Islet precursor cell (in vitro differentiated cells): ENCODE results near the gene WDCP.
A peak's percentile ranks its signal among the peaks of the same experiment; 100 is the strongest.
"Not testable (repeated sequence)": the region's sequence is repeated elsewhere in the genome, so short reads cannot be mapped to it uniquely, and the experiment has no call there.

Experiments used
- DNase-seq: peaks from one replicate; pipeline ENCODE4 v3.0.0-alpha.2; 2018

WDCP gene

DNA sequence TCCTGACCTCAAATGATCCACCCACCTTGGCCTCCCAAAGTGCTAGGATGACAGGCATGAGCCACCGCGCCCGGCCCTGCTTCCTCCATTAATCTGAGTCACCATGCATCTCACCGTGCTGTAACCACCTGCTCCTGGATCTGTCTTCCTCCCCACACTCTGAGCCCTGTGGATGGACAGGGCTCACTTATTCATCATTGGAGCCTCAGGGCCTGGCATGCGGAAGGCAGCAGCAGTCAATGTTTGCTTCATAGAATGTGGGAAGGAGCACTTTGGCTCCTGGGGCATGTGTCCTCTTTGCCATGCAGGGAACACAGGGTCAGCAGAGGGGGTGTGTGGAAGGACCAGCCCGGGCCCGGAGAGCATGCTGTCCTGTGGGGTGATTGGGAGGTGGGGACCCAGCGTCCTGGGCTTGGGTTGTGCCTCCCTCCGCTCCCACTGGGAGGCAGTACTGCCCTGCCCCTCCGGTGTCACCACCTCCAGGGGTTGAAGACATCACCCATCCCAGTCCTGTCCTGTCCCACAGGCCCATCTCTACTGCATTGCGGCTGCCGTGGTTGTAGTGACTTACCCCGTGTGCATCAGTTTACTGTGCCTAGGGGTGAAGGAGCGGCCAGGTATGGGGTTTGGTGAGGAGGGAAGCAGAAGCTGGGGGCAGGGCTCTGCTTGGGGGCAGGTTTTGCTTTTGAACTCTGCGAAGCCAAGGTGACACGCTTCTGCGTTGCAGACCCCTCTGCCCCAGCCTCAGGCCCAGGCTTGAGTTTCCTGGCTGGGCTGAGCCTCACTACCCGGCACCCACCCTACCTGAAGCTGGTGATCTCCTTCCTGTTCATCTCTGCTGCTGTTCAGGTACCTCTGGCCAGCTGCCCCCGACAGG, 25.8 kb downstream of the WDCP start:
- peak; percentile 74 for DNase-seq

GRCh38 chr2:24020244-24020643, 26.9 kb downstream of the WDCP start:
- DNase-seq: peak; percentile 12

DNA sequence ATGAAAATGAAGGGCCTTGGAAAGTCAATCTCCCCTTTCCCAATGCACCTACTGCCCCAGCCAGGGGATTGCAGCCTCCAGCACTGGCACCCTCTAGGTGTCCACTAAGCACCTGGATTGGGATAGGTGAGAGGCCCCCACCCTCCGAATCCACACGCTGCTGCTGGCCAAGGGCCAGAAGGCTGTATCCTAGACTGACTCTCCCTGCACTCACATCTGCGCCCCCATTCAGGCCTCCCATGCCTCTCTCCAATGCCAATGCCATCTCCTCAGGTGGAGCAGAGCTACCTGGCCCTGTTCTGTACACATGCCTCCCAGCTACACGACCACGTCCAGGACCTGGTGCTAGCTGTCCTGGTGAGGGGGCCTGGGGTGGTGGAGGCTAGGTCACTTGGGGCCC, 27.5 kb downstream of the WDCP start:
- no peak for DNase-seq

GRCh38 chr2:24018241-24018640, 28.9 kb downstream of the WDCP start:
- peak; percentile 42 for DNase-seq

GRCh38 chr2:24017711-24018110, 29.5 kb downstream of the WDCP start:
- no peak for DNase-seq

GRCh38 chr2:24016853-24017703, 30.1 kb downstream of the WDCP start:
- no peak for DNase-seq

- no peak for DNase-seq
These were observed 30.8 kb downstream of the WDCP start for GRCh38 chr2:24016376-24016761.

- DNase-seq: peak; percentile 87
These were observed 31.4 kb downstream of the WDCP start for GRCh38 chr2:24015562-24016375.

GRCh38 chr2:24014902-24015301, 32.3 kb downstream of the WDCP start:
- DNase-seq: not testable (repeated sequence)

DNA sequence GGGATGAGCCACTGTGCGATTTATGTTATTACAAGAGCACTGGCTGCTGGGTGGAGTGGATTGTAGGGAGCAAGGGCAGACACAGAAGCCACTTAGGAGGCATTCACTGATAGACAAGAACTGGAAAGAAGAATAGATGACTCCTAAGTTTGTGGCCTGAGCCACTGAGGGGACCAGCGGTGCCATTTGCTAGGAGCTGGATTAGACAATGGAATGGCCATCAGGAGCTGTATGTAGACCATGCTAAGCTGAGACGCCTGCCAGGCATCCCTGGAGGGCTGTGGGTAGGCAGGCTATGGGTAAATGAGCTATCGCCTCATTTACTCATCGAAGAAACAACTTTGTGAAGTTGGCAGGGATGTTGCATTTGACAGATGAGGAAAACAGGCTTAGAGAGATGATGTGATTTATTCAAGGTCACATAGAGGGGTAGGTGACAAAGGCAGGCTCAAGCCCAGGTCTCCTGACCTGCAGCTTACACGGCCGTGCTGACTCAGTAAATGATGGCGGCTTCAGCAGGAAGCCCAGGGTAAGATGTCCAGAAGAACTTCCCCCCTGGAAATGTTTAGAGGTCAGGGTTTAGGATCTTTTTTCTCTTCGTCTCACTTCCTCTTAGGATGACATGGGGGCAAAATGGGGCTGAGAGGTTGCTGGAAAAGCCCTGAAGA, 34.5 kb downstream of the WDCP start:
- no peak for DNase-seq

DNA sequence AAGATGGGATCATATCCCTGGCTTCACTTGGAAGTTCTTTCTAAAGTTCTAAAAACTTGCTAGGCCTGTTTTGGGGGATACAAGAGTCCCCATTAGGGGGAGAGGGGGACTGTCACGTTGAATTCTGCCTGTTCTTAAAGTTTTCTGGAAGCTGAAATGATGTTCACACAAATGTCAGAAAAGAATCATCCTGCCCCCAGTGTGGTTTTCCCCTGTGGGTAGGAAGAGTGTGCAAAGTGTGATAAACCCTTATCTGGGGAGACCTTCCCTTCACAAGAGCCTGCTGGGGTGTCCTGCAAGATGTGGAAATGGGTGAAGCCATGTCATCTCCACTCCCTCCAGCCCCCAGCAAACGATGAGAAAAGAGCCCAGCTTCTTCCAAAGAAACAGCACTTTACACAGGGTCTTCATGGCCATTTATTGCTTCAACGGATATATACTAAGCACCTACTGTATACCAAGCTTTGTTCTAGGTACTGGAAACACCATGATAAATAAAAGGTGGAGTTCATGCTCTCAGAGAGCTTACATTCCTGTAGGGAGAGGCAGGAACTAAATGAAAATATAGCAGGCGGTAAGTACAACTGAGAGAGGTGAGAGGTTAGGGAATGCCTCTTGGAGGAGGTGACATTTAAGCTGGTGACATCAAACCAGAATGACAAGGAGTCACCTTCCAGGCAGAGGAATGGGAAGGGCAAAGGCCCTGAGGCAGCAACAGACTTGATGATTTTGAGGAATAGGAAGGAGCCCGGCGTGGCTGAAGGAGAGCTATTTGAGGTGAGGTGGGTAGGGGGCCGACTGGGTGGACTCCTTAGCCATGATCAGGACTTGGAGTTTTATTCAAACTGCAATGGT, 35.7 kb downstream of the WDCP start:
- DNase-seq: no peak

- no peak for DNase-seq
These were observed 36.5 kb downstream of the WDCP start for GRCh38 chr2:24010477-24011249.

GRCh38 chr2:24009680-24010476, 37.3 kb downstream of the WDCP start, which contains the start of gene MFSD2B:
Gene MFSD2B, plus strand, starts transcription at chr2:24010085. Its CDS starts 12 bp downstream, at chr2:24010097.
- DNase-seq: no peak

DNA sequence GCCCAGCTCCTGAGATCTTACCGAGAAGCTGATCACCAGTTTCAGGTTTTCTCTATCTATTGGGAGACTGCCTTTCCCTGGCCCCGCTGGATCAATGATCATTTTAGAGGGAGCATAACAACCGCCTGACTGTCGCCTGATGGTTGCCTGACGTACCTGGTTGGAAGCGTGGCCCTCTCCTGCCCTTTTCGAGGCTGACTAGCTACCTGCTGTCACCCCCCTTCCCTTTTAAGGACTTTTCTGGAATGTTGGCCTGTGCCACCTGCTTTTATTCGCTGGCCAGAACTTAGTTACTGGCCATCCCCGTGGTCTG, 37.9 kb downstream of the WDCP start:
- no peak for DNase-seq

DNA sequence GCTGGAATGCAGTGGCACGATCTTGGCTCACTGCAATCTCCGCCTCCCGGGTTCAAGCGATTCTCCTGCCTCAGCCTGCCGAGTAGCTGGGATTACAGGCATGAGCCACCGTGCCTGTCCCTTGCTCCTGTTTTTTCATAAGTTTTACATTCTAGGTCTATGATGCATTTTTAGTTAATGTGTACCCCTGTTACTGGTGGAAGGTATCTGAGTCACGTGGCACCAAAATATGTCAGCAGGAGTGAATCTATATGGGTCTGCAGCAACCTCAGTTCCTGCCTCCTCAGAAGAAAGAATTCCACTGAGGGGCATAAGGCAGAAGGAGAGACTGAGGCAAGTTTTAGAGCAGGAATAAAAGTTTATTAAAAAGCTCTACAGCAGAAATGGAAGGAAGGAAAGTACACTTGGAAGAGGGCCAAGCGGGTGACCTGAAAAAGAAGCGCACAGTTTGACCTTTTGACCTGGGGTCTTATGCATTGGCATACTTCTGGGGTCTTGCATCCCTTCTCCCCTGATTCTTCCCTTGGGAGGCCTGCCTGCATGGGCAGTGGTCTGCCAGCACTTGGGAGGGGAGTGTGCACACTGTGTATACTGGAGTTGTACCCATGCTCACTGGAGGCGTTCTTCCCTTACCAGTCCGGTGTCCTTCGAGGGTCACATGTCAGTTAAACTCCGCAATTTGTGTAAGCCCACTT, 38.4 kb downstream of the WDCP start:
- no peak for DNase-seq

DNA sequence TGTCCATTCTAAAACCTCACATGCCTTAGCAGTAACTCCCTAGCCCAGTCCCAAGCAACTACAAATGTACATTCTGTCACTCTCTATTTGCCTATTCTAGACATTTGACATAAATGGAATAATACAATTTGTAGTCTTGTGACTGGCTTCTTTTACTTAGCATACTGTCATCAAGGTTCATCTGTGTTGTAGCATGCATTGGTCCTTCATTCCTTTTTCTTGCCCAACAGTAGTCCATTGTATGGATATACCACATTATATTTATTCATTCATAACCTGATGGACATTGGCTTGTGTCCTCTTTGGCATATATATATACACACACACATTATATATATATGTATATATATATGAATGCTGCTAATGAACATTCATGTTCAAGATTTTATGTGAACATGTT, 39.5 kb downstream of the WDCP start:
- no peak for DNase-seq

DNA sequence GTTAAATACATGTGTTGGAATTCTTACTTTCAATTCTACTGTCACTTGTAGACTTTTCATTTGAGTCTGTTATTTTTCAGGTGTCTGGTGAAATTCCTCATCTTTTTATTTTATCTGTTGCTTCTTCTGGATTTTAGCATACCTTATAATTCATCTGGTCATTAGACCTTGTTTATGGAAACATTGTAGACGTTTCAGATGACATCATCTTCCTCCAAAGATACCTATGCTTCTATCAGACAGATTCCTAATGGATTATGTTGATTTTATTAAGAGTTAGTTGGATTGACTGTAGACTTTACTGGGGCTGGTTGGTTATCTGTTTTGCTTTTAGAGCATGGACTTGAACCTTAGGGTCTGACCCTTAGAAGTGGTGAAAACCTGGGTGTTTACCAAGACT, 52.6 kb downstream of the WDCP start:
- no peak for DNase-seq

GRCh38 chr2:23993736-23994269, 53.4 kb downstream of the WDCP start:
- DNase-seq: no peak

DNA sequence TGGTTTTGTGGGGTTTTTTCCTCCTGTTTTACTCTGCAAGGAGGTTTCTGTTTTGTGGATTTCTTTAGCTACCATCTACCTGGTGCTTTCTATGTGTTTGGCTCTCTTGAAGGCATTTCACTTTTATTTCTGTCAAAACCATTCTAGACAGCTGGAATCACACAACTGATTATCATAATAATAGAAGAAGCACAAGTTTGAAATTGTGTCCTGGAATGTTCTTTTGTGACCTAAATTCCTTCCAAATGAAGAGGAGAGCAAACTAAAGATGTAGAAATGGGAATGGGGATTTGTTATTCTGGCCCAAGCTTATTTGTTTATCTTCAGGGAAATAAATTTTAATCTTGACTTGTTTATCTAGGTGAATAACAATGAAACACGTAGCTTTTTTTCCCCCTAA, 54.3 kb downstream of the WDCP start:
- DNase-seq: no peak
